HEK293T (cell line): Measurements from ENCODE around the gene MMD2.

Source experiments
- BHLHE40 ChIP-seq: fragments of 450-650 bp; IDR thresholded peaks from 2 replicates; pipeline ENCODE4 v1.6.1; 2016; ENCODE audit warnings: mild to moderate bottlenecking, moderate library complexity, borderline replicate concordance
- FOXM1 ChIP-seq: fragments of 450-650 bp; IDR thresholded peaks from 2 replicates; pipeline ENCODE4 v1.6.1; 2017; ENCODE audit warnings: mild to moderate bottlenecking, borderline replicate concordance
- HDGF ChIP-seq: fragments of 450-650 bp; IDR thresholded peaks from 2 replicates; pipeline ENCODE4 v1.6.1; 2017; ENCODE audit warnings: antibody characterized with exemption, borderline replicate concordance
- LEF1 ChIP-seq: fragments of 450-650 bp; IDR thresholded peaks from 2 replicates; pipeline ENCODE4 v1.6.1; 2017; ENCODE audit warnings: mild to moderate bottlenecking, borderline replicate concordance
- SP1 ChIP-seq: fragments of 450-650 bp; IDR thresholded peaks from 2 replicates; pipeline ENCODE4 v1.6.1; 2017
- TARDBP ChIP-seq: fragments of 450-650 bp; IDR thresholded peaks from 2 replicates; pipeline ENCODE4 v1.6.1; 2016

GRCh38 chr7:4998910-4999309 lies 39.9 kb upstream of the MMD2 start:
- TF ChIP-seq BHLHE40, result no peak
- no peak for TF ChIP-seq FOXM1
- TF ChIP-seq SP1, result no peak
- no peak for TF ChIP-seq HDGF
- TF ChIP-seq TARDBP, result no peak
- TF ChIP-seq LEF1, result no peak
